HG03469 (cell line): ENCODE results near the gene KIF4A.
"Not testable (repeated sequence)": the region's sequence is repeated elsewhere in the genome, so short reads cannot be mapped to it uniquely, and the experiment has no call there.

ENCODE experiments used
- ATAC-seq: cut with Tn5 transposase; IDR thresholded peaks from one replicate; pipeline ENCODE4 v1.9.1; 2021; ENCODE audit warnings: mild to moderate bottlenecking, moderate library complexity, moderate number of reproducible peaks; ENCODE audit not compliant: unreplicated experiment

Gene KIF4A

GRCh38 chrX:70289793-70290770 lies at the start of gene KIF4A, which contains the start of gene PDZD11:
Gene KIF4A, plus strand, starts transcription at chrX:70290104. Its CDS starts 355 bp downstream, at chrX:70290459.
Gene PDZD11, minus strand, starts transcription at chrX:70289927. Its CDS starts 586 bp downstream, at chrX:70289341.
- ATAC-seq = peak; percentile 96

- ATAC-seq = no peak
These were observed 49.2 kb upstream of the KIF4A start for GRCh38 chrX:70240751-70241150.

- no peak for ATAC-seq
These were observed 48.4 kb upstream of the KIF4A start for GRCh38 chrX:70241501-70241900.

GRCh38 chrX:70243601-70244000 lies 46.3 kb upstream of the KIF4A start:
- not testable (repeated sequence) for ATAC-seq

- ATAC-seq = no peak
These were observed 45.0 kb upstream of the KIF4A start for GRCh38 chrX:70244881-70245280.

GRCh38 chrX:70247252-70247651 lies 42.7 kb upstream of the KIF4A start:
- ATAC-seq = no peak

- no peak for ATAC-seq
These were observed 37.4 kb upstream of the KIF4A start for GRCh38 chrX:70252491-70252890.

- no peak for ATAC-seq
These were observed 36.4 kb upstream of the KIF4A start for GRCh38 chrX:70253377-70254062.

GRCh38 chrX:70254063-70254400 lies 35.9 kb upstream of the KIF4A start:
- no peak for ATAC-seq

- no peak for ATAC-seq
These were observed 35.0 kb upstream of the KIF4A start for GRCh38 chrX:70254909-70255308.

- no peak for ATAC-seq
These were observed 34.5 kb upstream of the KIF4A start for GRCh38 chrX:70255452-70255851.

GRCh38 chrX:70257423-70258288 lies 32.2 kb upstream of the KIF4A start:
- ATAC-seq = no peak

- no peak for ATAC-seq
These were observed 29.8 kb upstream of the KIF4A start, which contains the start of gene P2RY4 for GRCh38 chrX:70260104-70260503. Gene P2RY4, minus strand, starts transcription at chrX:70260204. Its CDS starts 580 bp downstream, at chrX:70259624.

- peak; percentile 56 for ATAC-seq
These were observed 26.8 kb upstream of the KIF4A start for GRCh38 chrX:70262952-70263567.

- ATAC-seq = no peak
These were observed 25.1 kb upstream of the KIF4A start for GRCh38 chrX:70264784-70265183.

- no peak for ATAC-seq
These were observed 21.9 kb upstream of the KIF4A start, which contains the start of gene ARR3 for GRCh38 chrX:70268034-70268433. Gene ARR3, plus strand, starts transcription at chrX:70268334. Its CDS starts 1,052 bp downstream, at chrX:70269386.

GRCh38 chrX:70274029-70274428 lies 15.9 kb upstream of the KIF4A start:
- ATAC-seq = not testable (repeated sequence)

GRCh38 chrX:70279081-70279480 lies 10.8 kb upstream of the KIF4A start:
- ATAC-seq = no peak

GRCh38 chrX:70280573-70280972 lies 9.3 kb upstream of the KIF4A start:
- no peak for ATAC-seq

GRCh38 chrX:70281951-70282350 lies 8.0 kb upstream of the KIF4A start, which contains the start of gene RAB41:
Gene RAB41, plus strand, starts transcription at chrX:70282172. Its CDS starts 46 bp downstream, at chrX:70282218.
- ATAC-seq = no peak
